ENCODE measurements around the gene TANC1.

DNA sequence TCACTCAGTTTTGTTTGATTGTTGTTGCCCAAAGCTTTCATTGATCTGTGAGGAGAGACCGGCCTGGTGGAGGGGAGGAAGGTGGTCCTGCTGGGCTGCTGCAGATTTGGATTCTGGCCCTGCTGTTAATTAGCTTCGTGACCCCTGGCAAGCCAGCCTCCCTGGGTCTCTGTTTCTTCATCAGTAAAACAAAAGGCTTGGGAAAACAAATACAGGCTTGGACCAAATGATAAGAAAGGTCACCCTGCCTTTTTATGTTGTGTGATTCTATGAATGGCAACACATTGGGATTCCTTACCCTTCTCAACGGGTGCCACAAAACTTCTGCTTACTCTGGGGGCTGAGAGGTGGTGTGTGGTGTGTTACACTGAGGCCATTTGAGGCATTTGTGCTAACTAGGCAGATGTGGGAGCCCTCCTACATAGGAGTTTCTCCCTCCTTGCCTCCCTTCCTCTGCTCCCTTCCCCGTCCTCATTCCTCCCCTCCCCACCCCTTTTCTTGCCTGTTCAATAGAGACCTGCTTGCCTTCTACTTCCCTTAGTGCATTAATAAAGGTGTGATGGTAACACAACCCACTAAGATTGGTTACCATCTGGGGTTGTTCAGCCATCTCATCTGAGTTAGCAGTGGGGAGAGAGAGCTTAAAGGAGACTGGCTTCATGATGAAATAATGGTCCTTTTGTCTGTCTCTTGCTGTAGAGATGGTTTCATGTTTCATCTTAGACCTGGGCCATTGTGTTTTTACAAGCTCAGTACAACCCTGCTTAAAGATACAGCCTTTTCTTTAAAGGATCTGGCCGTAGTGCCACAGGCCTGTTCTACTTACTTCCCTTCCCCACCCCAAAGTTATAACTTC is 96.2 kb downstream of the TANC1 start:
- TF ChIP-seq, protein P1, sequence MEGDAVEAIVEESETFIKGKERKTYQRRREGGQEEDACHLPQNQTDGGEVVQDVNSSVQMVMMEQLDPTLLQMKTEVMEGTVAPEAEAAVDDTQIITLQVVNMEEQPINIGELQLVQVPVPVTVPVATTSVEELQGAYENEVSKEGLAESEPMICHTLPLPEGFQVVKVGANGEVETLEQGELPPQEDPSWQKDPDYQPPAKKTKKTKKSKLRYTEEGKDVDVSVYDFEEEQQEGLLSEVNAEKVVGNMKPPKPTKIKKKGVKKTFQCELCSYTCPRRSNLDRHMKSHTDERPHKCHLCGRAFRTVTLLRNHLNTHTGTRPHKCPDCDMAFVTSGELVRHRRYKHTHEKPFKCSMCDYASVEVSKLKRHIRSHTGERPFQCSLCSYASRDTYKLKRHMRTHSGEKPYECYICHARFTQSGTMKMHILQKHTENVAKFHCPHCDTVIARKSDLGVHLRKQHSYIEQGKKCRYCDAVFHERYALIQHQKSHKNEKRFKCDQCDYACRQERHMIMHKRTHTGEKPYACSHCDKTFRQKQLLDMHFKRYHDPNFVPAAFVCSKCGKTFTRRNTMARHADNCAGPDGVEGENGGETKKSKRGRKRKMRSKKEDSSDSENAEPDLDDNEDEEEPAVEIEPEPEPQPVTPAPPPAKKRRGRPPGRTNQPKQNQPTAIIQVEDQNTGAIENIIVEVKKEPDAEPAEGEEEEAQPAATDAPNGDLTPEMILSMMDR (IDR thresholded peaks at IDR 0.05) = no peak
- no peak for TF ChIP-seq ZFX (IDR thresholded peaks at IDR 0.05; ENCODE audit: borderline replicate concordance)
